Measurements from ENCODE around the gene MKLN1. TPM values are rescaled to one million over a fixed set of nuclear protein-coding genes. Genes with fewer than 3 reads are reported as not detected.

The MKLN1 gene
- total and polyA plus RNA-seq, 5 donors: 16.9 to 54.8 (median 52.8) TPM

GRCh38 chr7:131525820-131526219, 198.1 kb downstream of the MKLN1 start:
- DNase-seq: no peak
- no peaks in the 10 kb centered on the region for H3K27me3 ChIP-seq (ENCODE audit: control insufficient read depth, insufficient read depth)
- H3K4me1 ChIP-seq (ENCODE audit: control insufficient read depth, insufficient read depth, low read length): peaks cover 8% of the 10 kb centered on the region
- WGBS: 42% methylated on average over 2 of the region's 2 CpGs
- no peaks in the 10 kb centered on the region for H3K9me3 ChIP-seq (ENCODE audit: control insufficient read depth, low read length)
- intact Hi-C loops (cut with DNase I): no loop called here
- no peak for ATAC-seq
- H3K4me3 ChIP-seq (ENCODE audit: low read length): no peak overlapping the region
- no peak overlapping the region for H3K27ac ChIP-seq (ENCODE audit: low read length)

DNA sequence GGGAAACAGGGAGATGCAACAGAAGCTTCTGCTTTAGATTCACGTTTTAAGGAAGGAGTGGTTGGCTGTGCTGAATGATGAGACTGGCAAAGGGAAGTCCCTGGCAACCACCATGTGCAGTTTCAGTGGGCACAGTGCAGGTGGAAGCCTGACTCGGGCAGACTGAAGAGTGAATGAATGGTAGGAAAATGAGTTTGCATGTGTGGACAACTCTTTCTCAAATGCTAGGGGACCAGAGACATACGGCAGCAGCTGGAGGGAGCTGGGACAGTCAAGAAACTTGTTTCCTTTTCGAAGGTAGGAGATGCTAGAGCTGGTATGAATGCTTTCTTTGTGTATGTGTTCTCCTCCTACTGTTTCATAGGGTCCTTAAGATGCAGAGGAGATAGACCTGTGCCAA, 199.8 kb downstream of the MKLN1 start:
- Histone ChIP-seq H3K9me3 (ENCODE audit: control insufficient read depth, low read length) (no peaks in the 10 kb centered on the region), H3K27ac (ENCODE audit: low read length) (peak overlapping the region; percentile 4), H3K4me3 (ENCODE audit: low read length) (no peak overlapping the region), H3K4me1 (ENCODE audit: control insufficient read depth, insufficient read depth, low read length) (peaks cover 3% of the 10 kb centered on the region), H3K27me3 (ENCODE audit: control insufficient read depth, insufficient read depth) (no peaks in the 10 kb centered on the region)
- DNase-seq (no peak), ATAC-seq (no peak)
- intact Hi-C loops (cut with DNase I): no loop called here
- WGBS: 42% methylated on average over 4 of the region's 4 CpGs

GRCh38 chr7:131529179-131529578, 201.5 kb downstream of the MKLN1 start:
- DNase-seq (peak in 1 of 3 donors; percentile 51), ATAC-seq (peak; percentile 38 to 71)
- 23% methylated on average over 3 of the region's 3 CpGs for WGBS
- Histone ChIP-seq H3K4me3 (ENCODE audit: low read length) (no peak overlapping the region), H3K27me3 (ENCODE audit: control insufficient read depth, insufficient read depth) (no peaks in the 10 kb centered on the region), H3K4me1 (ENCODE audit: control insufficient read depth, insufficient read depth, low read length) (peaks cover 4% of the 10 kb centered on the region), H3K27ac (ENCODE audit: low read length) (peak overlapping the region; percentile 66), H3K9me3 (ENCODE audit: control insufficient read depth, low read length) (no peaks in the 10 kb centered on the region)
- intact Hi-C loops (cut with DNase I): no loop called here

- no peaks in the 10 kb centered on the region for H3K27me3 ChIP-seq (ENCODE audit: control insufficient read depth, insufficient read depth)
- intact Hi-C loops (cut with DNase I): no loop called here
- no peak for DNase-seq
- peak overlapping the region; percentile 66 for H3K27ac ChIP-seq (ENCODE audit: low read length)
- ATAC-seq: peak in 1 of 2 donors; percentile 46
- H3K4me1 ChIP-seq (ENCODE audit: control insufficient read depth, insufficient read depth, low read length): peaks cover 4% of the 10 kb centered on the region
- no peaks in the 10 kb centered on the region for H3K9me3 ChIP-seq (ENCODE audit: control insufficient read depth, low read length)
- H3K4me3 ChIP-seq (ENCODE audit: low read length): no peak overlapping the region
- WGBS: 70% methylated on average over 11 of the region's 11 CpGs
These were observed 201.9 kb downstream of the MKLN1 start for GRCh38 chr7:131529617-131530016.

GRCh38 chr7:131530137-131530536, 202.5 kb downstream of the MKLN1 start:
- intact Hi-C loops (cut with DNase I): no loop called here
- 94% methylated on average over 6 of the region's 6 CpGs for WGBS
- Histone ChIP-seq H3K9me3 (ENCODE audit: control insufficient read depth, low read length) (no peaks in the 10 kb centered on the region), H3K27ac (ENCODE audit: low read length) (no peak overlapping the region), H3K4me3 (ENCODE audit: low read length) (no peak overlapping the region), H3K4me1 (ENCODE audit: control insufficient read depth, insufficient read depth, low read length) (peaks cover 4% of the 10 kb centered on the region), H3K27me3 (ENCODE audit: control insufficient read depth, insufficient read depth) (no peaks in the 10 kb centered on the region)
- ATAC-seq (no peak), DNase-seq (no peak)

DNA sequence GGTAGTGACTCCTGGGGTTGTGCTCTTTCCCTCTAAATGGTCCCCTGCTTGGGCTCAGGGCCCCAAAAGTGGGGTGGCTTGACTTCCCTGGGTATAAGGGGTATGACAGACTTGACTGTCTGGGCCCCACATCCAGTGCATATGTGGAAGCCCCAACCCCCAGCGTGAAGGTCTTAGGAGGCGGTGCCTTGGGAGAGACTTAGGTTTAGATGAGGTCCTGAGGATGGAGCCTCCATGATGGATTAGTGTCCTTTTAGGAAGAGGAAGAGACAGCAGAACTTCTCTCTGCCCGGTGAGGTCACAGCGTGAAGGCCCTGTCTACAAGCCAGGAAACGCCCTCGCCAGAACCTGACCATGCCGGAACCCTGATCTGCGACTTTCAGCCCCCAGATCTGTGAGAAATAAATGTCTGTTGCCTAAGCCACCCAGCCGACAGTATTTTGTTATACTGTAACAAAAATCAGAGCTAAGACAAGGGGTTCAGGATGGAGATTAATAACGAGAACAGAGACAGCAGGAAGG, 205.0 kb downstream of the MKLN1 start:
- DNase-seq: no peak
- peak overlapping the region; percentile 2 for H3K27ac ChIP-seq (ENCODE audit: low read length)
- no peaks in the 10 kb centered on the region for H3K27me3 ChIP-seq (ENCODE audit: control insufficient read depth, insufficient read depth)
- H3K4me3 ChIP-seq (ENCODE audit: low read length): no peak overlapping the region
- 66% methylated on average over 10 of the region's 10 CpGs for WGBS
- H3K9me3 ChIP-seq (ENCODE audit: control insufficient read depth, low read length): no peaks in the 10 kb centered on the region
- H3K4me1 ChIP-seq (ENCODE audit: control insufficient read depth, insufficient read depth, low read length): peaks cover 6% of the 10 kb centered on the region
- intact Hi-C loops (cut with DNase I): no loop called here
- ATAC-seq: peak in 1 of 2 donors; percentile 14

- peak; percentile 62 to 72 for ATAC-seq
- no peaks in the 10 kb centered on the region for H3K9me3 ChIP-seq (ENCODE audit: control insufficient read depth, low read length)
- no peaks in the 10 kb centered on the region for H3K27me3 ChIP-seq (ENCODE audit: control insufficient read depth, insufficient read depth)
- H3K4me3 ChIP-seq (ENCODE audit: low read length): no peak overlapping the region
- H3K4me1 ChIP-seq (ENCODE audit: control insufficient read depth, insufficient read depth, low read length): peaks cover 6% of the 10 kb centered on the region
- DNase-seq: peak in 2 of 3 donors; percentile 71 to 79
- WGBS: 29% methylated on average over 9 of the region's 9 CpGs
- intact Hi-C loops (cut with DNase I): no loop called here
- peak overlapping the region; percentile 2 for H3K27ac ChIP-seq (ENCODE audit: low read length)
These were observed 205.5 kb downstream of the MKLN1 start for GRCh38 chr7:131533151-131533559.

- H3K9me3 ChIP-seq (ENCODE audit: control insufficient read depth, low read length): no peaks in the 10 kb centered on the region
- peak overlapping the region; percentile 8 for H3K27ac ChIP-seq (ENCODE audit: low read length)
- intact Hi-C loops (cut with DNase I): no loop called here
- peaks cover 9% of the 10 kb centered on the region for H3K4me1 ChIP-seq (ENCODE audit: control insufficient read depth, insufficient read depth, low read length)
- H3K27me3 ChIP-seq (ENCODE audit: control insufficient read depth, insufficient read depth): no peaks in the 10 kb centered on the region
- ATAC-seq (no peak), DNase-seq (peak in 1 of 3 donors; percentile 13)
- 78% methylated on average over 15 of the region's 15 CpGs for WGBS
- no peak overlapping the region for H3K4me3 ChIP-seq (ENCODE audit: low read length)
These were observed 206.2 kb downstream of the MKLN1 start for GRCh38 chr7:131533566-131534561.

GRCh38 chr7:131536361-131536849, 208.7 kb downstream of the MKLN1 start:
- DNase-seq (peak in 2 of 3 donors; percentile 62 to 64), ATAC-seq (peak in 1 of 2 donors; percentile 48)
- 61% methylated on average over 7 of the region's 7 CpGs for WGBS
- Histone ChIP-seq H3K27me3 (ENCODE audit: control insufficient read depth, insufficient read depth) (no peaks in the 10 kb centered on the region), H3K27ac (ENCODE audit: low read length) (peak overlapping the region; percentile 21), H3K4me1 (ENCODE audit: control insufficient read depth, insufficient read depth, low read length) (peaks cover 19% of the 10 kb centered on the region), H3K4me3 (ENCODE audit: low read length) (no peak overlapping the region), H3K9me3 (ENCODE audit: control insufficient read depth, low read length) (no peaks in the 10 kb centered on the region)
- intact Hi-C loops (cut with DNase I): no loop called here

GRCh38 chr7:131537571-131537978, 209.9 kb downstream of the MKLN1 start:
- H3K27me3 ChIP-seq (ENCODE audit: control insufficient read depth, insufficient read depth): no peaks in the 10 kb centered on the region
- intact Hi-C loops (cut with DNase I): no loop called here
- peak overlapping the region; percentile 35 for H3K27ac ChIP-seq (ENCODE audit: low read length)
- ATAC-seq: no peak
- H3K4me1 ChIP-seq (ENCODE audit: control insufficient read depth, insufficient read depth, low read length): peaks cover 19% of the 10 kb centered on the region
- DNase-seq: peak in 1 of 3 donors; percentile 48
- H3K4me3 ChIP-seq (ENCODE audit: low read length): no peak overlapping the region
- H3K9me3 ChIP-seq (ENCODE audit: control insufficient read depth, low read length): no peaks in the 10 kb centered on the region
- WGBS: 73% methylated on average over 12 of the region's 12 CpGs

Data from right cardiac atrium (tissue), 5 donors.